LHCN-M2 (cell line): ENCODE data around the gene ZNF107. TPM values are rescaled to one million over a fixed set of nuclear protein-coding genes. Genes with fewer than 3 reads are reported as not detected.
"Not testable (repeated sequence)": the region's sequence is repeated elsewhere in the genome, so short reads cannot be mapped to it uniquely, and the experiment has no call there.

Experiments
- DNase-seq: peaks from one replicate; pipeline ENCODE4 v3.0.0-alpha.2; 2012; ENCODE audit warnings: low read depth
- total RNA-seq: library from RNA; depleted of rRNA; stranded (reverse); fragments of >200 nt; gene quantifications from 2 replicates; pipeline ENCODE4 v1.2.3, GENCODE V29; 2014

ZNF107 gene
- total RNA-seq, 1 experiment from 2014 or later = 11.3 TPM

DNA sequence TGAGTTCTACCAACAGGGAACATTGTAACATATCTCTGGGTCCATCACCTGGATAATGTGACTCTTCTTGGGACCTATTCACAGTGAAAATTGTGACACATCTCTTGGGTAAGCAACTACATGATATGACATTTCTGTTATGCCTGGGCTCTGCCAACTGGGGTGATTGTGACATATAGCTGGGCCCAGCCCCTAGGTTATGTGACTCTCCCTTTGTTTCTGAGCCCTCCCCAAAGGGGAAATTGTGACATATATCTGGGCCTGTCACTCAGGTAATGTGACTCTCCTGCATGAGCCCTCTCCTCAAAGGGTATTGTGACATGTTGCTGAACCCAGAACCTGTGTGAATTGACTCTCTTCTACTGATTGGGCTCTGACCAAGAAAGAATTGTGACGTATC is 22.4 kb upstream of the ZNF107 start:
- DNase-seq = no peak

DNA sequence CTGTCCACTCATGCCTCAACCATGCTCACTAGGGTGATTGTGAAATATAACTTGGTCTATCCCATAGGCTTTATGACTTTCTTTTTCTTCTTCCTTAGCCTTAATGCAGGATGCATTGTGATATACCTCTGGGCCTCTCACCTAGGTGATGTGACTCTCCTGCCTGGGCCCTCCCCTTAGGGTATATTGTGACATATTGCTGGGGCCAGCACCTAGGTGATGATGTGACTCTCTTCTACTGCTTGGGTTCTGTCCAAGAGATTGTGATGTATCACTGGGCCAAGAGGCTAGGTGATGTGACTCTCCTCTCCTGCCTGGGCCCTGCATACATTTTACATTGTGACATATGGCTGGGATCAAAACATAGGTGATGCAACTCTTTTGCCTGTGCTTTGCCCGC is 14.7 kb upstream of the ZNF107 start:
- no peak for DNase-seq

DNA sequence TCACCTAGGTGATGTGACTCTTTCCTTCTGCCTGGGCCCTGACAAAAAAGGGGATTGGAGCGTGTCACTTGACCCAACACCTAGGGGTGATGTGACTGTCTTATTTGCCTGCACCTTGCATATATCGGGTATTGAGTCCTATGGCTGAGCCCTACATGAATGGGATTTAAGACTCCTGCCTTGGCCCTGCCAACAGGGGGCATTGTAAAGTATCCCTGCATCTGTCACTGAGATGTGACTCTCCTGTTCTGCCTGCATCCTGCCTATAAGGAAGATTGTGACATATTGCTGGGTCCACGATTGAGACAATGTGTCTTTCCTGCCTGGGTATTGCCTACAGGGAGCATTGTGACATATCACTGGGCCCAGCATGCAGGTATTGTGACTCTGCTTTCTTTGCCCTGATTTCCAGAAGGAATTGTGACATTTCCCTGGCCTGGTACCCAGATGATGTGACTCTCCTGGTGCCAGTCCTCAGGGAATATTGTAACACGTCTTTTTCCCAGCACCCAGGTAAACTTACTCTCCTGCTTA is 14.2 kb upstream of the ZNF107 start:
- DNase-seq = no peak

DNA sequence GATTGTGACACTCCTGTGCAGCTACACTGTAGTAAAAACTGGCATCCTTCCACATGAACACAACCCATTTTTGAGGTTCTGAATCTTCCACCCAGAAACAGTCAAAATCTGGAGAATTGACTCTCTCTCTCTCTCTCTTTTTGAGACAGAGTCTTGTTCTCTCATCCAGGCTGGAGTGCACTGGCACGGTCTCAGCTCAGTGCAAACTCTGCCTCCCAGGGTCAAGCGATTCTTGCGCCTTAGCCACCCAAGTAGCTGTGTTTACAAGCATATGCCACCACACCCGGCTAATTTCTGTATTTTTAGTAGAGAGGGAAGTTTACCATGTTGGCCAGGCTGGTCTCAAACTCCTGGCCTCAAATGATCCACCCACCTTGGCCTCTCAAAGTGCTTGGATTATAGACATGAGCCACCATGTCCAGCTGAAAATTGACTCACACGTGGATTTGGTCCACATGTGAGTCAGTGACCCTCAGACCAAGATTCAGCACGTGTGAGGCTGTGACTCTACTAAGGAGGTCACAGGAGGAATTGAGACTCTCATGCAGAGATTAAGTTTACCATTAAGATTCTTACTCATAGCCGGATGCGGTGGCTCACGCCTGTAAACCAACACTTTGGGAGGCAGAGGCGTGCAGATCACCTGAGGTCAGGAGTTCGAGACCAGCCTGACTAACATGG is 12.1 kb upstream of the ZNF107 start:
- DNase-seq = no peak

DNA sequence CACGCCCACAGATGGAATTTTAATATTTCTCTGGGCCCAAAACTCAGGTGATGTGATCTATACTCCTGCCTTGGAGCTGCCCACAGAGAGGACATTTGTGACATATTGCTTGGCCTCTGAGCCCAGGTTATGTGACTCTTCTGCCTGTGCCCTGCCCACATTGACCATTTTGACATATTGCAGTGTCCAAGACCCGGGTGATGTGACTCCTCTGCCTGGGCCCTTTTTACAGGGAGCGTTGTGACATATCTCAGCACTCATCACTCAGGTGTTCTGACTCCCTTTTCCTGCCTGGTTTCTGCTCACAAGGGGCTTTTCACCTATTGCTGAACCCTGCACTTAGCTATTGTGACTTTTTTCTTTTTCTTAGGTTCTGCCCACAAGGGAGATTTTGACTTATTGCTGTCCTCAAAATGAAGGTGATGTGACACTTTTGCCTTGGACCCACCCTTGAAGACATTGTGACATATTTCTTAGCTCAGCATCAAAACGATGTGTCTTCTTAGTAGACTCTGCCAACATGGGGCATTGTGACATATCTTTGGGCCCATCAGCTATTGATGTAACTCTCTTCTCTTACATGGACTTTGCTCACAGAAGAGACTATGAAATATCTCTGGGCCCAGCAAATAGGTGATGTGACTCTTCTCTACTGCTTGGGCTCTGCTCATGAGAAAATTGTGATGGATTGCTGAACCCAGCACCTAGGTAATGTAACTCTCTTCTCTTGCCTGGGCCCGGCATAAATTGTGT is 11.0 kb upstream of the ZNF107 start:
- DNase-seq = no peak

DNA sequence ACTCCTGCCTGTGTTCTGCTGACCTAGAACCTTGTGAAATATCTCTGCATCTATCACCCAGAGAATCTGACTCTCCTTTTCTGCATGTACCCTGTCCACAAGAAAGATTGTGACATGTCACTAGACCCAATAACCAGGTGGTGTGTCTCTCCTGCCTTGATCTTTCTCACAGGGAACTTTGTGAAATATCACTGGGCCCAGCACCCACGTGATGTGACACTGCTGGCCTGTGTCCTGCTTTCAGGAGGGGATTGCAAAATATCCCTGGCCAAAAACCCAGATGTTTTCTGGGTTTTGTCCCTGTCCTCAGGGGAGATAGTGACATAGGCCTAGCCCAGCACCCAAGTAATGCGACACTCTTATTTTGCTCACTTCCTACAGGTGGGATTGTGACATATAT is 10.1 kb upstream of the ZNF107 start:
- DNase-seq = no peak

DNA sequence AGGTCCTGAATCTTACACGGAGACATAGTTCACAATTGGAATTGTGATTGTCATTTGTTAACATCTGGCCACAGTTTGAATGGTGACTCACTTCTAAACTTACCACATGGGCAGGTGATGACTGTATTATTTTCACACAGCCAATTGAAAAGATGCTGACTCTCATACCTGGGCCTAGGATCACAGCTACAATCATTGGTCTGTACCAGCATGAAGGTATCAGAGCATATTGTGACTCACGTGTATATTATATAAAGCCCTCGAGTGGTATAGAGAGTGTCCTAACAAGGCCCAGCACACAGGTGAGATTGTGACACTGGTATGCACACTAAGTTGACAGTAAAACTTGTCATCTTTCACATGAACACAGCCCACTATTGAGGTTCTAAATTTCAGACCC is 9.4 kb upstream of the ZNF107 start:
- no peak for DNase-seq

DNA sequence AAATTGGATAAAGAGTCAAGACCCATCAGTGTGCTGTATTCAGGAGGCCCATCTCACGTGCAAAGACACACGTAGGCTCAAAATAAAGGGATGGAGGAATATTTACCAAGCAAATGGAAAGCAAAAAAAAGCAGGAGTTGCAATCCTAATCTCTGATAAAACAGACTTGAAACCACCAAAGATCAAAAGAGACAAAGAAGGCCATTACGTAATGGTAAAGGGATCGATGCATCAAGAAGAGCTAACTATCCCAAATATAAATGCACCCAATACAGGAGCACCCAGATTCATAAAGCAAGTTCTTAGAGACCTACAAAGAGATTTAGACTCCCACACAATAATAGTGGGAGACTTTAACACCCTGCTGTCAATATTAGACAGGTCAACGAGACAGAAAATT is 3.8 kb upstream of the ZNF107 start:
- DNase-seq = not testable (repeated sequence)

DNA sequence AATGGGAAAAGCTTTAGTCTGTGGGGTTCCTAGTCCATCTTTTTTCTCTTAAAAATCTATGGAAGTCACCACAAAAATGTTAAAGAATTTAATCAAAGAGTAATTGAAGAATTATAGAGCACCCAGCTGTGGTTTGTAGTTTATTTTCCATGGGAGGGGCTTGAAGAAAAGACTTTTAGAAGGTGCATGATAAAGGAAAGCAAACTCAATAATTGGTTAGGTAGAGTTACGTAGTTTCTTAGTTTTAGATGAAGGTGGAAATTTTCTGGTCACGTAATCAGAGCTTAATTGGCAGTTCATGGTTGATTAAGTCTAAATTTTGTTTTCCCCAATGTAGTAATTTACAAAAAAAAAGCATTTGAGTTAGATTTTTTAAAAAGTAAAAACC is 724 bp downstream of the ZNF107 start:
- no peak for DNase-seq

DNA sequence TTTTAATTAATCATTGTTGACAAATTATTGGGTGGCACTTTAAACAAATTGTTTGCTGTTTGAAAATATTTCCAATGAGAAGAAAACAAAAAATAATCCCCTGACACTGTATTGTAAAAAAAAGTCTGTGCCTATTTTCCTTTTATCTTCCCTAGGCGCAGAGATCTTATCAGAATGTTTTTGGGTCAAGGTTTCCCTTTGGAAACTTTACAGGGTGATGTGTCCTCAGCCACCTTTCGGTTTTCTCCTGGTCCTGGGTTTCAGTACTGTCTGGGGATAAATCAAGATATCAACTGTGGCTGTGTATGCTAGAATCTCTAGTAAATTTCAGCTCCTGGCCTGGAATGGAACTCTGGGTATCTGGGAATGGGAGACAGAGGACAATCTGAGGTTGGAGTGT is 1.4 kb downstream of the ZNF107 start:
- no peak for DNase-seq

DNA sequence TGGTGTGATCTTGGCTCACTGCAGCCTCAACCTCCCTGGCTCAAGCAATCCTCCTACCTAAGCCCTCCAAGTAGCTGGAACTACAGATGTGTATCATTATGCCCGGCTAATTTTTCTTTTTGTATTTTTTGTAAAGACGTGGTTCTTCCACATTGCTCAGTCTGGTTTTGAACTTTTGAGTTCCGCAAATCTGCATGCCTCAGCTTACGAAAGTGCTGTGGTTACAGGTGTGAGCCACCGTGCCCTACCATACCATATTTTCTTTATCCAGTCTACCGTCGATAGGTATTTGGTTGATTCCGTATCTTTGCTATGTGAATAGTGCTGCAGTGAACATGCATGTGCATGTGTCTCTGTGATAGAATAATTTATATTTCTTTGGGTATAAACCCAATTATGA is 6.5 kb downstream of the ZNF107 start:
- DNase-seq = no peak

DNA sequence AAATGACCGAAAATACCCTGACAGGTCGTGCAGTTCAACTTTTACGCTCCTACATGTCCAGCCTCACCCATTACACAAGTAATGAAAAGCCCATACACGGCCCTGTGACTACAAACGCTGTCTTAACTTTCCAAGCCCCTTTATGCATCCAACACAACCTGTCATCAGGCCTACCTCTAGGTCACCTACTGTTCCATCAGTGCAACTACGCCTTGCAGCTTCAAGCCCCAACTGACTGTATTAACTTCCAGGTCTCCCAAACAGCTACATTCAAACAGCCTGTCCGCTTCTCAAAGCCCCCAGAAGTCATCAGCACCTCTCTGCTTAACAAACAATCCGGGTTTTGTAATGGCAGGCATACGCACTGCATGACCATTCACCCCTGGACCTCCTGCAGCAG is 19.2 kb downstream of the ZNF107 start:
- DNase-seq = no peak

DNA sequence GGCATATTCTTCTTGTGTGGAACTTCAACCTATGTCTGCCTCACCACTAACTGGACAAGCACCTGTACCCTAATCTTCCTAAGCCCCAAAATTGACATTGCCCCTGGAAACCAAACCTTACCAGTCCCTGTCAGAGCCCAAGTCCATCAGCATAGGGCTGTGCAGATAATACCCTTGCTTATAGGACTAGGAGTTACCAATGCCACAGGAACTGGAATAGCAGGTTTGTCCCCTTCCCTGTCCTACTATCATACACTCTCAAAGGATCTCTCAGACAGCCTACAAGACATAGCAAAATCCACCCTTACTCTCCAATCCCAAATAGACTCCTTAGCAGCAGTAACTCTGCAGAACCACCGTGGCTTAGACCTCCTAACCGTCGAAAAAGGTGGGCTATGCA is 19.8 kb downstream of the ZNF107 start:
- DNase-seq = no peak

DNA sequence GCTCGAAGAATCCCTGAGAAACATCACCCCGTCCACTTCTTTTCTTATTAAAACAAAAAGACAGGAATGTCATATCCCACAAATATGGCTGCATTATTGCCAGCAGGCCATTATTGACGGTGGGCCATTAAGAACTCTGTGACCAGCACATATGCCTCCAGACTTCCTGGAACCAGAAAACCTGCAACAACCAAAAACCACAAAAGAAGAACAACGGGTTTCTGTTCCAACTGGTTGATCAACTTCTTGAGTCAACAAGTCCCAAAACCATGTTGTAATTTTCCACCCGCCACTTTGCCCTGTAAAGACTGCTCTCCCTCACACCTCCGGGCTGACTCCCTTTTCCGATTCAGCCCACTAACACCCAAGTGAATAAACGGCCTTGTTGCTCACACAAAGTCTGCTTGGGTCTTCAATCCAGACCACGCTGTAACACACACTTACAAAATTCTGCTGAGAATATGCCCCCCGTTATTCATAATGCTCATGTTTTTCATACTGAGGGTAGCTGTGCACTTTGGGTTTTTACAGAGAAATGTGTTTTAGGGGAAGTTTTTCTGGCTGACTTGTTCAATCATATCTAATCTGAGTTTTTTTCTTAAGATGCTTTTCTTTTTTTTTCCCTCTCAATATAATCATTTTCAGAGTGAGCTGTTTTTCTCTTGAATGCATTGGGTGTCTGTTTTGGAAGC is 20.7 kb downstream of the ZNF107 start:
- DNase-seq = no peak

DNA sequence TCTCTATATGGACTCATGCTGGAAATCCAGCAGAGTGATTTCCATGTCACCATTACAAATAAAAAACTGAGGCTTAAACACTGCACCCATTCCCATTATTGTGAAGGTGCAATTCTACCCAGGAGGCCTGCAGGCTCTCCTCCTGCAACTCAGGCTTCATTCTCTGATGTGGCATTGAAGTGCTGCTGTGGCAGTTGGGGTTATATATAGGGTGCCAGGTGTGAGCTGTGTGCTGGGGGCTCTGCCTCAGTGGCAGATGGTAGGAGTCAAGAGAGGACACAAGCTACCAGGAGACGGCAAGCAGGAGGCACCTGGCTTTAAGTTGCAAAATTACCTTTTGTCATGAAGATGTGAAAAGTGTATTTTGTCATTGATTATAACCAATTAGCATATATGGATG is 21.3 kb downstream of the ZNF107 start:
- no peak for DNase-seq

DNA sequence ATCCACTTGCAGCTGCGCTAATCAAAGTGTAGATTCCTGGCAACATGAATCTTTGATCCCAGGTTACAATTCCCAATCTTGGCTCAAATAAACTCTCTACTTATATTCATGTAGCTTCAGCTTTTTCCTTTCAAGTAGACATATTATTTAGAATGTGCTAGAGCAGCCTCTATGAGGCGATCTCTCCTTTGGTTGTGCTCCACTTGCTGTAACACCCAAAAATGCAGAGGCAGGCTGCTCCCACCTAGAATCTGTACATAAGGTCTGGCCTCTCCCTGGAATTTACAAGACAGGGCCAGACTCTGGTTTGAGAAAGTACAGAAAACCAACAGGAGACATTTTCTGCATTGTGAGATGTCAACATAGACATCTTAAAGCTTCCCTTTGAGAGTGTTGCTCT is 23.1 kb downstream of the ZNF107 start:
- DNase-seq = no peak

DNA sequence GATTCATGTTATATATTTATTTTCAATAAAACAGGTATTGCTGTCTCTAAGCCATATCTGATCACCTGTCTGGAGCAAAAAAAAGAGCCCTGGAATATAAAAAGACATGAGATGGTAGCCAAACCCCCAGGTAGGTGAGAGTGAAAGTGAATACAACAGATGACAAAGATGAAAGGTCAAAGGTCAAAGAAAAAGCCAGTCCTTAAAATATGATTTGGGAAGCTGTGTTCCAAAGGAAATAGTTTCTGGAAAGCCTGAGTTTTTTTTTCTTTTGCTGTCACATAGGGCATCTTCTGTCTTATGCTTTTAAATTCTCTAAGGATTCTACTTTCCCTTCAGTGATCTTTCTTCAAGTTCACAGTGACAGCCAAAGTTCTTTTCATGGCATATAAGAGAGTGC is 25.9 kb downstream of the ZNF107 start:
- DNase-seq = no peak

DNA sequence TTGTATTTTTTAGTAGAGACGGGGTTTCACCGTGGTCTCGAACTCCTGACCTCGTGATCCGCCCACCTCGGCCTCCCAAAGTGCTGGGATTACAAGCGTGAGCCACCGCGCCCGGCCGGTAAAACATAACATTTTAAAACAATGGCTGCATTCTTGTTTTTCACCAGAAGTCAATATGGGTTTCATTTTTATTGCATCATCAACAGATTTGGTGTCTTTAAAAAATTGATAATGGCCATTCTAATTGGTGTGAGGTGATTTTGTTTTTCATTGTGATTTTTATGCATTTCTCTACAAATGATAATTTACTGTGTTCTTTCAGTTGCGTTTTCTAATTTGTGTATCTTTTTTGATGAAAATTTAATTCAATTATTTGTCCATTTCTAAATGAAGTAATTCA is 31.9 kb downstream of the ZNF107 start:
- DNase-seq = not testable (repeated sequence)

DNA sequence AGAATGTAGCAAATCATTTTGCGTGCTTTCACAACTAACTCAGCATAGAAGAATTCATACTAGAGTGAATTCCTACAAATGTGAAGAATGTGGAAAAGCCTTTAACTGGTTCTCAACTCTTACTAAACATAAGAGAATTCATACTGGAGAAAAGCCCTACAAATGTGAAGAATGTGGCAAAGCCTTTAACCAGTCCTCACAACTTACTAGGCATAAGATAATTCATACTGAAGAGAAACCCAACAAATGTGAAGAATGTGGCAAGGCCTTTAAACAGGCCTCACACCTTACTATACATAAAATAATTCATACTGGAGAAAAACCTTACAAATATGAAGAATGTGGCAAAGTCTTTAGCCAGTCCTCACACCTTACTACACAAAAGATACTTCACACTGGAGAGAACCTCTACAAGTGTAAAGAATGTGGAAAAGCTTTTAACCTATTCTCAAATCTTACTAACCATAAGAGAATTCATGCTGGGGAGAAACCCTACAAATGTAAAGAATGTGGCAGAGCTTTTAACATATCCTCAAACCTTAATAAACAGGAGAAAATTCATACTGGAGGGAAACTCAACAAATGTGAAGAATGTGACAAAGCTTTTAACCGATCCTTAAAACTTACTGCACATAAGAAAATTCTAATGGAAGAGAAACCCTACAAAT is 40.8 kb downstream of the ZNF107 start:
- DNase-seq = no peak

DNA sequence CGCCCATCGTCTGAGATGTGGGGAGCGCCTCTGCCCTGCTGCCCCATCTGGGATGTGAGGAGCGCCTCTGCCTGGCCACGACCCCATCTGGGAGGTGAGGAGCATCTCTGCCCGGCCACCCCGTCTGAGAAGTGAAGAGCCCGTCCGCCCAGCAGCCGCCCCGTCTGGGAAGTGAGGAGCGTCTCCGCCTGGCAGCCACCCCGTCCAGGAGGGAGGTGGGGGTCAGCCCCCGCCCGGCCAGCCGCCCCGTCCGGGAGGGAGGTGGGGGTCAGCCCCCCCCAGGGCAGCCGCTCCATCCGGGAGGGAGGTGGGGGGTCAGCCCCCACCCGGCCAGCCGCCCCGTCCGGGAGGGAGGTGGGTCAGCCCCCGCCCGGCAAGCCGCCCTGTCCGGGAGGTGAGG is 52.0 kb downstream of the ZNF107 start:
- DNase-seq = not testable (repeated sequence)

DNA sequence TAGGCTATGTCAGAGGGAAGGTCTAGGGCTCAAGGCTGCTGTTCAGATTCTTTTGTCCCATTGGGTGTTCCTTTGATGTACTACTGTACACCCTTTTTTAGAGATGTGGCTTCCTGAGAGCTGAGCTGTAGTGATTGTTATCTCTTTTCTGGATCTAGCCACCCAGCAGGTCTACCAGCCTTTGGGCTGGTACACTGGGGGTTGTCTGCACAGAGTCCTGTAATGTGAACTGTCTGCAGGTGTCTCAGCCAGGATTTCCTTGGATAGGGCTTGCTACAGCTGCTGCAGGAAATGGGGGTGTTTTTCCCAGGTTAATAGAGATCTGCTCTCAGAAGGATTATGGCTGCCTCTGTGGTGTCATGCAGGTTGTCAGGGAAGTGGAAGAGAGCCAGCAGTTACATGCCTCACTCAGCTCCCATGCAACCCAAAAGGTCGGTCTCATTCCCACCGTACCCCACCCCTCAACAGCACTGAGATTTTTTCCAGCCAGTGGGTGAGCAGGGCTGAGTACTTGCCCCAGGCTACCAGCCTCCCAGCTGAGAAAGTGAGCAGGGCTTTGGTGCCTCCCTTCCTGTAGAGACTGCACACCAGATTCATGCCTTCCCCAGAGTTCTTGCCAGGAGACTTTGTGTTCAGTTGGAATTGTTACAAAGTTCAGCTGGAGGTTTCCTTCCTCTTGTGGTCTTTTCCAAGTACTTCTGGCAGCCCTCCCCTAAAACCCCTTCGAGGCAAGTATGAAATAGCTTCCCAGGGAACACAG is 63.3 kb downstream of the ZNF107 start:
- DNase-seq = no peak
